Measurements from ENCODE around the gene PDE3A.
"Not testable (repeated sequence)": the region's sequence is repeated elsewhere in the genome, so short reads cannot be mapped to it uniquely, and the experiment has no call there.

Gene PDE3A

DNA sequence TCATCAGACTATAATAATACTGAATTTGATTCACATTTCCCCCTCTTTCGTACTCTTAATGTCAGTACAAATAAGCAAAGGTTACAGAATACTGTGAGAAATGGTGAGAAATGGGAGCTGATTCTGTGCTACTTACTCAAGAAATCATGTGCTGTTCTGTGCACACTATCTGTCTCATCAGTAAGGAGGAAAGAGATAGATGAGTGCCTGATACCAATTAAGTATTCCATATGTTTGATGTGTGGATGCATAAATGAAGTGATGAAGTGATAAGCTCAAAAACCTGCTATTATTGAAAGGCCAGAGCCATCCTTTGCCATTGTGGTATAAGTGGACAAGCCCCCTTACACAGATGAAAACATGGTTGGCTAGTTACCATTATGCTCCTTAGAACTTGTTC, 127.7 kb downstream of the PDE3A start:
- DNase-seq (ENCODE audit: low read depth) = no peak

DNA sequence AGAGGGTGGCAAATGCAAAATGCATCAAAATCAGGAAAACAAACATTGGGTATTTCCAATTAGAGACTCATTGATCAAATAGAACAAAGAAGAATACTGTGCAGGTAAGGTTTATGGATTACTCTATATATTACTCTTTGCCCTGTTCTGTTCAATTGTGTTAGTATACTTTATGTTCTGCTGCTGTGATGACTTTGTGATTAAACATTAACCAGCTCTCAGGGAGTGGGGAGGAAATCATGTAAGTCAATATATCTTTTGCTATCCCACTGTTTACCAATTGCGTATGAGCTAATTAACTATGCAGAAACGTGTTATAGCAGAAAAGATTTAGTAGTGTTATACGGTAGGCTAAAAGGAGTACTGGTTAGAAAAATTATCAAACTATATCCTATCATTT, 129.4 kb downstream of the PDE3A start:
- no peak for DNase-seq (ENCODE audit: low read depth)

DNA sequence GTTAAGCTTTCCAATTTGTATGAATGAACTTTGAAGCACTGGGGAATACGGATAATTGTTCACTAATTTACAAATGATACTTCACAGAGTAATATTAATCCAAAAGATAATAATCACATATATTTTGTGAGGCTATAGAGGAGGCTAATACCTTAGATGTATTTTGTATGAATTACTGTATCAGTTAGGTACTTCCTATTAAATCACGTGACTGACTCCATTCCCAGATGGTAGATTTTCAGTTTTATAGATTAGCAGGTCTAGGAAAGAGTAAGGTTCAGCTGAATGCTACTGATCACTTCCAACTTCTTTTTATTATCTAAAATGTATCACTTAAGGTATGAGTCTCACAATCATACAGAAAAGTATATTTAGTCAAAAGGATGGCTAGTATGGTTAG, 133.6 kb downstream of the PDE3A start:
- DNase-seq (ENCODE audit: low read depth) = no peak

DNA sequence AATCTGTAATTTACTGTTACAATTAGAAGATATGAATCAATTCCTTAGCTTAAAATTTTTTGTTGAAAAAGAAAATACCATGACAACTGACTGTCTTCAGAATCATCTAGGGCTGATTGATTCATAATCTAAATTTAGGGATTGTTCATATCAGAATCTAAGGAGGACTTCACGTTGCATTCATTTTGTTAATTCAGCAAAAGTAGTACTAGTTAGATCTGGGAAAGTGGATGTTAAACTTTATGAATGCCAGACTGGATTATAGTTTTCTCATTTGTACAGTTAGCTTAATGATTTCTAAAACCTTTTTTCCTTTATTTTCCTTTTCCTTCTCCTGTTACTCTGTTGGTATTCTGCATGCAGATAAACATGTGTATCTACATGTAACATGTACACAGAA, 135.5 kb downstream of the PDE3A start:
- no peak for DNase-seq (ENCODE audit: low read depth)

DNA sequence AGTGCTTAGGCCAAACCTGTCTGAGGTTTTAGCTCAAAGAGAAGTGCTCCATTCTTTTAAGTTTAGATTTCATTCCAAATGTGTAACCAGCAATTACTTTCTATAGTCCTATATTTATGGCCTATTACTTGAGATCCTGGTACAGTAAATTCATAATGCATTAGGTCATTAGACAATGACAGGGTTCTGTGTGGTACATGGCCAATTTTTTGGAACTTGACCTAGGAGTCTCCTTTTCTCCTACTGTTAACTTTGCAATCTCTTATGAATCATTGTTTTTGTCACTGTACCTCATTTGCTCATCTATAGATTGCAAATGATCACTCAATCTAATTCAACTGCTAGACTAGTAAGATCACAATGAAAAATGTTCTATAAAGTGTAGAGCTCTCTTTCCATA, 136.7 kb downstream of the PDE3A start:
- DNase-seq (ENCODE audit: low read depth) = no peak

DNA sequence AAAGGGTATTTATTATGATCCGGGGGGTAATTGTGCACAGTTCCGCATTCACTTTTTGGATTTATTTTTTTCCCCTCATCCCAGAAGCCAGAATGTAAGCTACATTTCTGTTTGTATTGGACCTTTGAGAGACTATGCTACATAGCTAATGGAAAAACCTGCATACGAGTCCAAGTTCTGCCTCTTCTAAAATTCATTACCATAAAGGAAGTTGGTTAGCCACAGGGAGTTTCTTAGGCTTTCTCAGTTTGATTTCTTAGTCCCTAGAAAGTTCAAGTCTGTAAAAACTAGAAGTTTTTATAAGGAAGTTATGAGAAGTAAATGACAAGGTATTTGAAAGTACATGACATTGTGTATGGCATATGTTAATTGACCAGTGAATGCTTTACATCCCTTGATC, 138.7 kb downstream of the PDE3A start:
- no peak for DNase-seq (ENCODE audit: low read depth)

DNA sequence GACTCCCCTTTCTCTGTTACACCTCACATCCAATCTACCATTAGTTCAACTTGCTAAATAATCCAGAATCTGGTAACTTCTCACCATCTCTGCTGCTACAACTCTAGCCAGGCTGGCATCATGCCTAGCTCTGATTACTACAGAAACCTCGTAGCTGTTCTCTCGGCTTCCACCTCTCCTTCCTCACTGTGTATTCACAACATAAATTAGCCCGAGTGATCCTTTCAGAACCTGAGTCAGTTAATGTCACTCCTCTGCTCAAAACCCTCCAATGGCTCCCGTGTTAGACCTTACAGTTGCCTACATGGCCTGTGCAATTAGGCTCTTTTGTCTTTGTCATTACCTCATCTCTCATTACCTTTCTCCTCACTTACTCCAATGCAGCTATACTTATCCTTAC, 139.4 kb downstream of the PDE3A start:
- no peak for DNase-seq (ENCODE audit: low read depth)

DNA sequence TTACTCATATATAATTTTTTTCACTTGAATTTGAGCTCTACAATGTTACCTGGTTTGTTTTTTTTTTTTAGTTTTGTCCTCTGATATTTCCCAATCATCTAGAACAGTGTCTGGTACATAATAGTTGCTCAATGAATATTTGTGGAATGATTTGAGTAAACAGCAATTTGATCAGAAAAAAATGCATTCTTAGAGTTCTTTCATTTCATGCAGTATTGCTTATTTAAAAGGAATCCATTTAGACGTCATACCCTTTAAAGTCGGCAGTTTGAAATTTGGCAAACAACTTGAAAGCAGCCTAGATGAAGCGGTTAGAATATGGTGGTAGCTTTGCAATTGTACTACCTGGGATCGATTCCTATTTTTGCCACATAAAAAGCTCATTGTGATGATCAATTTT, 140.0 kb downstream of the PDE3A start:
- DNase-seq (ENCODE audit: low read depth) = no peak

DNA sequence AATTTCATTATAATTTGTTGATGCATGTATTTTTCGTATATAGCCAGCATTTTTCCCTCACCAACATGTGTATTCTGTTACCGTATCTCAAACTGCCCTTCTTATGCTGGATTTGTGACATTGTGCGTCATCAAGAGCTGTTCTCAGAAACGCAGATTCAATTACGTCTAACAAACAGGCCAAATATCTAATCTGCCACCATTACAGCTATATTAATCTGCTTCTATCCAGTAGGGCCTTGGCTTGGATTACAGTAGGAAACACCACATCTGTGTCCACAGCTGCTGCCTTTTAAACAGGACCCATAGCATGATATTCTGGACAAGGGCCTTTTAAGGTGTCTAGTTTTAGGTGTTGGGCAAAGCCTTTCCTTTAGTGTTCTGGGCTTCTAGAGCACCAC, 140.6 kb downstream of the PDE3A start:
- DNase-seq (ENCODE audit: low read depth) = no peak

DNA sequence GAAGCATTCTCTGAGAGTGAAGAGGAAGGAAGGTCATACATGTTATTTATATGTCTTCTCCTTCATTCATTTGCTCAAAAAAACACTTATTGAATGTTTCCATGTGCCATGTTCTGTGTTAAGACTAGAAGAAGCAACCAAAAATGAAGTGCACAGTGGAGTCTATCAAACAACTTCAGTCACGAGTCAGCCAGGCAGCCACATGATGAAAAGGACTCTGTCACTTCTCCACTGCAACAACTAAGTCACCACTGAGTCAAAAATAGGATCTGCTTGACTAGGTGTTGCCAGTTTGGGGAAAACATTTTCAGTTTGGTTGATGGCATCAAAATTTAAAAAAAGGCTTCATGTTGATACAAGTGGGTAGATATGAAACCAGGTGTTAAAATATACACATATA, 142.5 kb downstream of the PDE3A start:
- DNase-seq (ENCODE audit: low read depth) = no peak

DNA sequence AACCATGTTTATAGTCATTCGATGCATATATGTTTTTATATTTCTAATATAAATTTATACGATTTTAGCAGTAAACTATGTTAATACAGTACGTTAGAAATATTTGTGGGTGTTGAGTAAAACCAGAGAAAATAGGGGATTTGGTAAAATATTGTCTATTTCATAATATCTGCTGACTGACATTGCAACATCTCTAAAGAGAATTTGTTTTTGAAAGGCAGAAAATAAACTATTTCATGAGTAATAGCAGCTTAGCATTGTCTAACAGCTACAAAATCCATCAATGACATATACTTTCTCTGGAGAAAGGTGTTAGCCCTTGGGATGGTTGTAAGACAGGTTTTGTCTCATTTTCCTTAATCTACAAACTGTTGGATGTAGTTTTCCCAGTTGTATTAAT, 144.9 kb downstream of the PDE3A start:
- DNase-seq (ENCODE audit: low read depth) = no peak

DNA sequence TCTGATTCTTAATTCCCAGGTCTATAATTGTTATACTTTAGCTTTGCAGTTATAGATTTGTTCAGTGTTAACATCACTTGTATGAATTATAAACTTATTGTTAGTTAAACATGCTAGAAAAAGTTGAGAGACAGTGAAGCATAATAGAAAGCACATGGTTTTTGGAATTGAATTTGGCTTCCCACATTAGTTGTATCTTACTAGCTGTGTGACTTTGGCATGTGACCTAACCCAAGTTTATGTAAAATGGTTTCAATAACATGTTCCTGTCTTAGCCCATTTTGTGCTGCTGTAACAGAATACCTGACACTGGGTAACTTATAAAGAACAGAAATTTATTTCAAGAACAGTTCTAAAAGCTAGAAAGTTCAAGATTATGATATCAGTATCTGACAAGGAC, 146.3 kb downstream of the PDE3A start:
- no peak for DNase-seq (ENCODE audit: low read depth)

DNA sequence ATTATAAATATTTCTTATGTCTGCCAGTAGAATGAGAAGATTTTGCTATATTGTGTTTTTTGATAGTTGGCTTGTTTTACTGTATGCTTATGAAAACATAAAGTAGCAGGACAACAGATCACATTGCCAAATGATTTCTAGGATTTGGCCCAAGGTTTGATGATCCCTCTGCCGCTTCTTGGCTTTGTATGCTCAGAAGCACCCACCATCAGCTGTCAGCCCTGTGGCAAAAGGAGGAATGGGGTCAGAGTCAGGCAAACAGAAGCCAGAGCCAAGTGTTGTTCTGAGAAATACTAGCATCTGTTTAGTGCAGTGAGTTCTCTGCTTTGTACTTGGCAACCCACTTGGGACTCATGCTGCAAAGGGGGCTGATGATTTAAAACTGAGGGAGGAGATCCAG, 152.2 kb downstream of the PDE3A start:
- no peak for DNase-seq (ENCODE audit: low read depth)

DNA sequence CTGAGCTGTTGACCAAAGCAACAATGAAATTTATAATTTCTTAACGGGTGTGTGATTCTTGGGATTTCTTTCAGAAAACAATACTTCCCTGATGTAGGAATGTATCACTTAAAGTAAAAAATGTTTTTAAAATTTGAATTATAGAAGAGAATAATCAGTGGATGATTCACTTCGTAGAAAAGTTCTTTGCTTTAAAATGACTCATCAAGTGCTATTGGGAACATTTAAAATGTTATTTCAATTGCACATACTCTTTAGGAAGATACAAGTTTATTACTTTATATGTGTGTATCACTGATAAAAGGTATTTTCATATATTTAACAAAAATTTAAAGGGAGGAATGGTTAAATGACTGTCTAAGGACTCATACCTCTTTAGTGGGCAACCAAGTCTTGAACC, 155.3 kb downstream of the PDE3A start:
- no peak for DNase-seq (ENCODE audit: low read depth)

DNA sequence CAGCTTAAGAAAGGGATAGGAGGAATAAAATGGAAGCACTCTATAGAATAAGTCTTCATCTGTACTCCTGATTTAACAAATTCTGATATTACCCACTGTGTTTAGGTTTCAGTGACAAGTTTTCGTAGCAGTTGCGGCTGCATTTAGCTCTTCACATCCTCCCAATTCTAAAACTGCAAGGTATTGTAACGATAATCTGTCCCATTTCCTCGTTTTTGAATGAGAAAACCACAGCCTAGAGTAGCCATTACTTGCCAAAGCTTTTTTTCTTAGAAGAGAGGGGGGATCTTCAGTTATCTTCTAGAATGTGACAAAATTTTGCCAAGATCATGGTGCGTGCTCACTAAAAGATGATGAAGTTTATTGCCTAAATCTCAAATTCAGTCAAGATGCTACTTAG, 155.8 kb downstream of the PDE3A start:
- DNase-seq (ENCODE audit: low read depth) = no peak

DNA sequence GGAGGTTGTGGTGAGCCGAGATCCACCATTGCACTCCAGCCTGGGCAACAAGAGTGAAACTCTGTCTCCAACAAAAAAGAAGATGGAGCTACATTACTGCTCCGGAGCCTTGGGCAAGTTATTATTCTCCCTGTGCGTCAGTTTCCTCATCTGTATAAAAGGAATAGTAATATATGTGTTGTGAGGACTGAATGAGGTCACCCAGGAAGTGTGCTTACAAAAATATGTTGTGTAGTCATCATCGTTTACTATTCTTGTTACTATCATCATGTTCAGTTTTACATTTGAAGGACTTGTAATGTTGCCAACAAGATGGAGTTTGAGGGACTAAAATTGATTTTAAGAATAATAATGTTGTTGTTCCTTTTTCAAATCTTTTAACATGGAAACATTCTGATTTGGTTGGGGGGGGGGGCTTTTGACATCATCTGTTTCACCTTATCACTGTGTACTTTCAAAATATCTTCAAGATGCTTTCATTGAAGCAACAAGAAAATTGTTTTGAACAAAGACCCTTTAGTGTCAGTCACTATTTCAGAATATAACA, 156.8 kb downstream of the PDE3A start:
- no peak for DNase-seq (ENCODE audit: low read depth)

DNA sequence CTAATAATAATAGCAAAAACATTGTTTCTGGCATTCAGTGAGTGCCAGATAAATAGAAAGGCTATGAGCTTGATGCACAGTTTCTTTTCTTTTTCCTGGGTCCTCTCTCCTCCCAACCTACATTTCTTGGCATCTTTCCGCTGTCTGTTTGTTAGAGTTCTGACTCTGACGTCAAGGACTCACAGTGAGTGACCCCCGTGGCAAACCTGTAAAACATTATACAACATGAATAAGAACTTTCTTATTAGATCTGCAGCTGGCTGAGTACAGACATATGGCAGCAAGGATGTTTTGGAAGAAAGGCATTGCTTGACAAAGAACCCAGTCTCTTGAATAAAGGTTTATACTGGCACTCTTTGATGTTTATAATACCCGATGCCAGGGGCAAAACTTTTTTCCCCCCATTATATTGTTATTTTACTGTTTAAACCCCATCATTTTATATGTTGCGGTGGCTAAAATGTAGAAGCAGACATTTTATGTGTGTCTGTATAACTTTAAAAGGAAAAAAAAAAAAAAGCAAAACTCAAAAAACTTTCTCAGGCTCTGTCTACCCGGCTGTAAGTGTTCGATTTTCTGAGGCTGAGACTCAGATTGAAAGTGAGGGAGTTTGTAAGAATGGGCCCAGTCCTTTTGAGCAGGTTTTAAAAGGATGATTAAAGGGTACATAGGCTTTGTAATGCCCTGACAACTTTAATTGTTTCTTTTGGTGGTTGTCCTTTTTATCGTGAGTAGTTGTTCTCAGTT, 159.3 kb downstream of the PDE3A start:
- no peak for DNase-seq (ENCODE audit: low read depth)

DNA sequence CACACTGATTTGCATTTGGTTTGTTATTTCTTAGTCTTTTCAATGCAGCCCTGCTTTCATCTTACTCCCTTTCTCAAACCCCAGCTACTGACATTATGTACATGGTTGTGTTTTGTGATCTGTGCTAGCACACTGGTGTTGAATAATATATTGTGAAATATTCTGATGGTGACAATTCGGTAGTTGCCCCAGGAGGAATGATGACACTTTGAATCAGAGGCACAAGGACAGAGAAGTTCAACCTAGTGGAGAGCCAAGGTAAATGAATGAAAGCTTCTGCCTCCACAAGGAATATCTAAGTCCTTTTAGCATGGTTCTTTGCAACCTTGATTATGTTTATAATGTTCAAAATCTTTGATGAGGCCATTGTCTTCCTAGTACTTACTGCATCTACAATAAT, 159.9 kb downstream of the PDE3A start:
- DNase-seq (ENCODE audit: low read depth) = no peak

DNA sequence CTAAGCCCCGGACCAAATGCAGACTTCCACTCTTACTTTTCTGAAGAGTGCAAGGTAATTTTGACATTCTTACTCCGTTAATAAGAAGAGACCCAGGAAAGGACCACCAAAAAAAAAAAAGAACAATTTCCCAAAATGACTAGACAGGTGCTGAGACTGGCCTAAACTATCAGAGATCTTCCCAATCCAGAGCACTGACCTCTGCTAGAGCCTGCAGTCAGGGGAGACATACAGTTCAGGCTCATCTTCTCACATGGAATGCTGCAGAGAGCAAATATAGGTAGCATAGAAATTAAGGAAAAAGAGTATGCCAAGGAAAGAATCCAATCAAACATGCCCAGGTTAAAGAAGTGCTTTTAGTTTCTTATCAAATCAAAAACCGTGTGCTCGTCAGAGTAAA, 177.9 kb downstream of the PDE3A start:
- DNase-seq (ENCODE audit: low read depth) = no peak

DNA sequence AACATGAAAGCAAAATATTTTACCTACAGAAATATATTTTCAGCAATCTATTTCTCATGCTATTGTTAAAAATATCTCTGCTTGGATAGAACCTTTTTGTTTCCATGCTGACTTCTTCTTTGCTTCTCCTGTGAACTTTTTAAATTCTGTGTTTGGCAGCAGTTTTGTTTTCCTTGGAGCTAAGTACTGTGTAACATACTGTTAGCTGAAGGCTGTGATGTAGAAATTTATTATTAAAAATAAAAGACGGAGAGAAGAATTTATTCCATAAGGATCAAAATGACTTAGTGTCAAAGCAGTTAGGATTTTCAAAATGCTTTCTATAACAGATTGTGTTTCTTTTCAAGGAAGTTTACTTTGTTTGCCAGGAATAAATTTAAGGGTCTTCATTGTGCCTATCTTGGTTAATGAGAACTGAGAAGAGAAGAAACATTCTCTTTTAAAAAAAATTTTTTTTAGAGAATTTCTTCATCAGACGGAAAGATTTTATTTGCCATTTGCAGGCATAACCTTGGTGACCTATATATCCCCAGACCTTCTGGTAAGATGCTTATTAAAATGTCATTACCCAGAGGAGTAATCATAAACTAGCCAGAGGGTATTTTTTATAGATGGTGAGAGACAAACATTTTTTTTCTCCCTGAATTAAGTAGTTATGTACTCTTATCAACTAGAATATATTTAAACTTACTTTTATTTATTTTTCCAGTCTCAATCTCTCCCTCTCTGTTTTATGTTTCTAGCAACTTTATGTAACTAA, 179.7 kb downstream of the PDE3A start:
- DNase-seq (ENCODE audit: low read depth) = no peak

DNA sequence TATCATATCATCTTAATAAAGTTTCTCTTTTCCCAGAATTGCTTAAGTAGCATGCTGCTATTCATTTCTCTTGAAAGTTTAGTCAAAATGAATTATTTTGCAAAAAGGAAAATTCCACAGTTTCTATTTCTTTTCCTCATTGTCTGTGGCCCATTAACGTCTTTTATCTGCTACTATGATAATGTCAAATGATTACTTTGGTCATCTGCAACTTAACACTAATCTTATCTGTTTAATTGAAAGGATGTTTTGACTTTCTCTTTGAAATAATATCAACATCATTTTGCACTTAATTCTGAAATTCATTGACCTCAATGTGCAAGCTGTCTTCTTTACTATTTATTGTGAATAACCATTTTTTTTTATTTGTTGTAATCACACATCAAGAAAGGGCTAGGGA, 180.3 kb downstream of the PDE3A start:
- DNase-seq (ENCODE audit: low read depth) = no peak

DNA sequence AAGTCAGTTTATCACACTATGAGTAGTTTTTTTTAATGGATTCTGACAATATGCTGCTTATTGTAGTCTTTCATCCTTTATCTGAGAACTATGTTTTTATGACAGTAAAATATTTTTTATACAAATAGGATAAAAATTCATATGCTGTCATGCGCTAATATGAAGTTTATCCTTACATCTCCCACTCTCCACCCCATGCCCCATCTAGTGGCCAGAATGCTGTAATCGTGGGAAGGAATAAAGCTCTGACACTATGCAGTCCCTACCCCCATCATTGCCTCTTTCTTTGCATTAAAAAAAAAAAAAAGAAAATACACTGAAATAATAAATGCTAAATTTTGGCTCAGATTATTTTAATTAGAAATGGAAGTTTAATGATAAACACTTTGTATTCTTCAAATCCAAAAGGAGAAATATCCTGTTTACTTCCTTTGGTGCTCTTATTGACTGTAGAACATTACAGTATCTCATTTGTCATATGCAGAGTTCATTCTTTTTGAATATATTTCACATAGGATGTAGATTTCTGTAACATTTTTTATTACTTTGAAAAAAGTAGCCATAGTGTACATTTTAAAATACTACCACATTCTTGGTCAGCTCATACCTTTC, 180.9 kb downstream of the PDE3A start:
- DNase-seq (ENCODE audit: low read depth) = no peak

DNA sequence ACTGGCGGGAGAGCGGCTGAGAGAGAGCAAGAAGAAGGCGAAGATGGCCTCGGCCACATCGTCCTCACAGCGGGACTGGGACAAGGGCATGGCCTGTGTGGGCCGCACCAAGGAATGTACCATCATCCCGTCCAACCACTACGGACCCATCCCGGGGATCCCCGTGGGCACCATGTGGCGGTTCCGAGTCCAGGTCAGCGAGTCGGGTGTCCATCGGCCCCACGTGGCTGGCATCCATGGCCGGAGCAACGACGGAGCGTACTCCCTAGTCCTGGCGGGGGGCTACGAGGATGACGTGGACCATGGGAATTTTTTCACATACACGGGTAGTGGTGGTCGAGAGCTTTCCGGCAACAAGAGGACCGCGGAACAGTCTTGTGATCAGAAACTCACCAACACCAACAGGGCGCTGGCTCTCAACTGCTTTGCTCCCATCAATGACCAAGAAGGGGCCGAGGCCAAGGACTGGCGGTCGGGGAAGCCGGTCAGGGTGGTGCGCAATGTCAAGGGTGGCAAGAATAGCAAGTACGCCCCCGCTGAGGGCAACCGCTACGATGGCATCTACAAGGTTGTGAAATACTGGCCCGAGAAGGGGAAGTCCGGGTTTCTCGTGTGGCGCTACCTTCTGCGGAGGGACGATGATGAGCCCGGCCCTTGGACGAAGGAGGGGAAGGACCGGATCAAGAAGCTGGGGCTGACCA, 183.6 kb downstream of the PDE3A start:
- not testable (repeated sequence) for DNase-seq (ENCODE audit: low read depth)

Measured in stimulated activated CD8-positive, alpha-beta memory T cell treated with anti-CD3 and anti-CD28 coated beads, Interleukin-15, amount 100 ng/mL, for 1 hour (primary cell).